Coronary artery (tissue), 2 donors: ENCODE results near the gene ANKRD42.

Experiments
- DNase-seq: peaks from one replicate; pipeline ENCODE4 v3.0.0-alpha.2; 2017; ENCODE audit warnings: low spot score
- H3K27ac ChIP-seq, 2 donors: fragments of 200-600 bp; sonication (generic); one replicate each; pipeline ENCODE4 v1.5.1; 2016 to 2019
- H3K4me3 ChIP-seq: fragments of 200-600 bp; sonication (generic); 2 replicates; pipeline ENCODE4 v1.5.1; 2016; ENCODE audit warnings: mild to moderate bottlenecking, moderate library complexity
- TF ChIP-seq, protein P1 (sequence below): fragments of 200-600 bp; sonication (generic); IDR thresholded peaks from one replicate; pipeline ENCODE4 v1.5.1; 2019; ENCODE audit warnings: antibody characterized with exemption

Gene ANKRD42

DNA sequence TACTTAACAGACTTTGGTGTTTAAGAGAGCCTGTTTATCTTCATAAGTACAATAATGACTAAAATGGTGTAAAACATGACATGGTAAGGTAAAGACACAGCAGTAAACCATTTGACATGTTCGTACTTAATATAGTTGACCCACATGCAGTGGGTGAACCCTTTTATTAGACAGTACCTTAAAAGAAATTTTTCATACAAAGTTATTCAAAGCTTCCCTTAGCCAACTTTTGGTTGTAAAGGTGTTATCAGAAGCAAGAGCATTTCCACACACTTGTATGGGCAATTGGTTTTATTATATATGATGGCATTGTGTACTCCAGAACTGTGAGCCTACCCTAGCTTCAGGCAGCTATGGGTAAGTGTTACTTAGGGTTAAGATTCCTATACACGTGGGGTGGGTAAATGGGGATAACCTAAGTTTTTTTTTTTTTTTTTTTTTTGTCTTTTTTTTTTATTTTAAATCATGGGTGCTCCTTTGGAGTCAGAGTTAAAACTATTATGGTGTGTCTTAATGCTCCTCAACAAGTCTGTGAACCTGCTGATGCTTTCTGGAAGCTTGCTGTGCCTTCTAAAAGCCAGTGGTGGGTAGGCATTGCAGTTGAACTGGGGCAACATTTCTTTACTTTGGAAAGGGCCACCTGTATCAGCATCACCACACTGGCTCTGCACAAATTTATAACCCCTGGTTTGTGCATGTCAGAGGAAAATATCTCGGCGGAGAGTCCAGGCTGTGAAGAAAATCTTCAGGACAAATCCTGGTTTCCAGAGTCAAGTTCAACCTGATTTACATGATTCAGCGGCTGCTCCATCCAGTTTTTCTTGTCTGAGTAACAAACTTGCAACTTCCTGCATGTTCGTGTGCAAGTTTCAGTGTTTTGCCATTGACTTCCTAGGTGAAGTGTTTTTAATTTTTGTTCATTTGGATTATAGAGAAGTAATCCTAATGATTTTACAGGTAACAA, 33.3 kb upstream of the ANKRD42 start:
- Histone ChIP-seq H3K4me3 (peak overlapping the region; percentile 97), H3K27ac (peak overlapping the region; percentile 47 to 100)
- TF ChIP-seq, protein P1, sequence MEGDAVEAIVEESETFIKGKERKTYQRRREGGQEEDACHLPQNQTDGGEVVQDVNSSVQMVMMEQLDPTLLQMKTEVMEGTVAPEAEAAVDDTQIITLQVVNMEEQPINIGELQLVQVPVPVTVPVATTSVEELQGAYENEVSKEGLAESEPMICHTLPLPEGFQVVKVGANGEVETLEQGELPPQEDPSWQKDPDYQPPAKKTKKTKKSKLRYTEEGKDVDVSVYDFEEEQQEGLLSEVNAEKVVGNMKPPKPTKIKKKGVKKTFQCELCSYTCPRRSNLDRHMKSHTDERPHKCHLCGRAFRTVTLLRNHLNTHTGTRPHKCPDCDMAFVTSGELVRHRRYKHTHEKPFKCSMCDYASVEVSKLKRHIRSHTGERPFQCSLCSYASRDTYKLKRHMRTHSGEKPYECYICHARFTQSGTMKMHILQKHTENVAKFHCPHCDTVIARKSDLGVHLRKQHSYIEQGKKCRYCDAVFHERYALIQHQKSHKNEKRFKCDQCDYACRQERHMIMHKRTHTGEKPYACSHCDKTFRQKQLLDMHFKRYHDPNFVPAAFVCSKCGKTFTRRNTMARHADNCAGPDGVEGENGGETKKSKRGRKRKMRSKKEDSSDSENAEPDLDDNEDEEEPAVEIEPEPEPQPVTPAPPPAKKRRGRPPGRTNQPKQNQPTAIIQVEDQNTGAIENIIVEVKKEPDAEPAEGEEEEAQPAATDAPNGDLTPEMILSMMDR: no peak
- no peak for DNase-seq

GRCh38 chr11:83161610-83162199, 31.8 kb upstream of the ANKRD42 start:
- peak overlapping the region; percentile 14 for H3K4me3 ChIP-seq
- H3K27ac ChIP-seq: peak overlapping the region in 1 of 2 donors; percentile 44
- TF ChIP-seq, protein P1: no peak
- no peak for DNase-seq

GRCh38 chr11:83162377-83162776, 31.1 kb upstream of the ANKRD42 start:
- DNase-seq: no peak
- Histone ChIP-seq H3K4me3 (peak overlapping the region; percentile 14), H3K27ac (peak overlapping the region in 1 of 2 donors; percentile 44)
- TF ChIP-seq, protein P1: no peak

GRCh38 chr11:83166193-83166866, 27.2 kb upstream of the ANKRD42 start:
- H3K27ac ChIP-seq: no peak overlapping the region
- DNase-seq: no peak
- no peak overlapping the region for H3K4me3 ChIP-seq
- TF ChIP-seq, protein P1: no peak

- Histone ChIP-seq H3K4me3 (no peak overlapping the region), H3K27ac (no peak overlapping the region)
- TF ChIP-seq, protein P1: no peak
- no peak for DNase-seq
Observed at GRCh38 chr11:83168756-83169155, 24.8 kb upstream of the ANKRD42 start.

DNA sequence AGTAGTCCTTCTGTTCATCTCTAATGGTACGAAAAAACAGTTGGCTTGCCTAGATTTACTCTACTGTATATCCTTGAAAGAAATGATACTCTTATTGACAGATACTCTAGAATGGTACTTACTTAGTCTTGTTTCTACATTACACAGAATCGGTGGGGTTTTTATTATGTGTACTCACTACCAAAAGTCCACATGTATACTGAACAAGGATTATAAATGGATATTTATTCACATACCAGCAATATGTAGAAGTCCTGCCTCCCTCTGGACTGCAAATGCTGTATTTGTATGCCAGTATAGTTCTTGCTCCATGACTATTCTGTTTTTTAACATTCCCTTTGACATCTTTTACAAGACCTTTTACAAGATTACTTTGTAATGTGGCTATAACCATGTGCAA, 22.6 kb upstream of the ANKRD42 start:
- DNase-seq: no peak
- TF ChIP-seq, protein P1: no peak
- Histone ChIP-seq H3K4me3 (peak overlapping the region; percentile 55), H3K27ac (no peak overlapping the region)
